KMS-11 (cell line): ENCODE results near the gene IL1R2.

Experiments used
- H2AFZ ChIP-seq: fragments of 200-600 bp; sonication (generic); 2 replicates; pipeline ENCODE4 v1.6.1; 2016; ENCODE audit warnings: antibody characterized with exemption, mixed run types, low read depth
- H3K27ac ChIP-seq: fragments of 200-600 bp; sonication (generic); 2 replicates; pipeline ENCODE4 v1.6.1; 2016; ENCODE audit warnings: mild to moderate bottlenecking, mixed run types
- H3K27me3 ChIP-seq: fragments of 200-600 bp; sonication (generic); 2 replicates; pipeline ENCODE4 v1.6.1; 2017; ENCODE audit warnings: mild to moderate bottlenecking, low read depth, mixed run types, moderate library complexity; ENCODE audit not compliant: insufficient read depth
- H3K36me3 ChIP-seq: fragments of 200-600 bp; sonication (generic); 2 replicates; pipeline ENCODE4 v1.6.1; 2017; ENCODE audit warnings: mild to moderate bottlenecking, mixed run types; ENCODE audit not compliant: insufficient read depth
- H3K4me1 ChIP-seq: fragments of 200-600 bp; sonication (generic); 2 replicates; pipeline ENCODE4 v1.6.1; 2016; ENCODE audit warnings: mild to moderate bottlenecking, low read depth, mixed run types; ENCODE audit not compliant: poor library complexity, severe bottlenecking
- H3K4me2 ChIP-seq: fragments of 200-600 bp; sonication (generic); 2 replicates; pipeline ENCODE4 v1.7.0; 2016; ENCODE audit warnings: mild to moderate bottlenecking, mixed run types
- H3K4me3 ChIP-seq: fragments of 200-600 bp; sonication (generic); IDR thresholded peaks from 2 replicates; pipeline ENCODE4 v1.6.1; 2017; ENCODE audit warnings: low read depth, low read length, mixed read lengths; ENCODE audit not compliant: insufficient read depth
- H3K79me2 ChIP-seq: fragments of 200-600 bp; sonication (generic); 2 replicates; pipeline ENCODE4 v1.6.1; 2016; ENCODE audit warnings: low read depth, mixed run types; ENCODE audit not compliant: insufficient read depth
- H3K9ac ChIP-seq: fragments of 200-600 bp; sonication (generic); 2 replicates; pipeline ENCODE4 v1.6.1; 2016; ENCODE audit warnings: mild to moderate bottlenecking, mixed run types
- H4K20me1 ChIP-seq: fragments of 200-600 bp; sonication (generic); 2 replicates; pipeline ENCODE4 v1.6.1; 2016; ENCODE audit warnings: mild to moderate bottlenecking, mixed run types; ENCODE audit not compliant: insufficient read depth
- TF ChIP-seq, protein P1 (sequence below): fragments of 200-600 bp; sonication (generic); conservative IDR thresholded peaks from 2 replicates; pipeline ENCODE4 v1.6.1; 2017; ENCODE audit warnings: low read depth, mild to moderate bottlenecking, antibody characterized with exemption, low read length, moderate library complexity, mixed read lengths

IL1R2 gene

GRCh38 chr2:101948625-101949155 lies 43.1 kb upstream of the IL1R2 start:
- H3K4me1 ChIP-seq: no peaks in the 10 kb centered on the region
- no peak overlapping the region for H2AFZ ChIP-seq
- H3K9ac ChIP-seq: no peak overlapping the region
- H3K27ac ChIP-seq: no peak overlapping the region
- TF ChIP-seq, protein P1, sequence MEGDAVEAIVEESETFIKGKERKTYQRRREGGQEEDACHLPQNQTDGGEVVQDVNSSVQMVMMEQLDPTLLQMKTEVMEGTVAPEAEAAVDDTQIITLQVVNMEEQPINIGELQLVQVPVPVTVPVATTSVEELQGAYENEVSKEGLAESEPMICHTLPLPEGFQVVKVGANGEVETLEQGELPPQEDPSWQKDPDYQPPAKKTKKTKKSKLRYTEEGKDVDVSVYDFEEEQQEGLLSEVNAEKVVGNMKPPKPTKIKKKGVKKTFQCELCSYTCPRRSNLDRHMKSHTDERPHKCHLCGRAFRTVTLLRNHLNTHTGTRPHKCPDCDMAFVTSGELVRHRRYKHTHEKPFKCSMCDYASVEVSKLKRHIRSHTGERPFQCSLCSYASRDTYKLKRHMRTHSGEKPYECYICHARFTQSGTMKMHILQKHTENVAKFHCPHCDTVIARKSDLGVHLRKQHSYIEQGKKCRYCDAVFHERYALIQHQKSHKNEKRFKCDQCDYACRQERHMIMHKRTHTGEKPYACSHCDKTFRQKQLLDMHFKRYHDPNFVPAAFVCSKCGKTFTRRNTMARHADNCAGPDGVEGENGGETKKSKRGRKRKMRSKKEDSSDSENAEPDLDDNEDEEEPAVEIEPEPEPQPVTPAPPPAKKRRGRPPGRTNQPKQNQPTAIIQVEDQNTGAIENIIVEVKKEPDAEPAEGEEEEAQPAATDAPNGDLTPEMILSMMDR: no peak
- H4K20me1 ChIP-seq: no peaks in the 10 kb centered on the region
- H3K4me2 ChIP-seq: no peak overlapping the region
- no peaks in the 10 kb centered on the region for H3K27me3 ChIP-seq
- H3K4me3 ChIP-seq: no peak overlapping the region
- H3K79me2 ChIP-seq: no peaks in the 10 kb centered on the region
- no peaks in the 10 kb centered on the region for H3K36me3 ChIP-seq

DNA sequence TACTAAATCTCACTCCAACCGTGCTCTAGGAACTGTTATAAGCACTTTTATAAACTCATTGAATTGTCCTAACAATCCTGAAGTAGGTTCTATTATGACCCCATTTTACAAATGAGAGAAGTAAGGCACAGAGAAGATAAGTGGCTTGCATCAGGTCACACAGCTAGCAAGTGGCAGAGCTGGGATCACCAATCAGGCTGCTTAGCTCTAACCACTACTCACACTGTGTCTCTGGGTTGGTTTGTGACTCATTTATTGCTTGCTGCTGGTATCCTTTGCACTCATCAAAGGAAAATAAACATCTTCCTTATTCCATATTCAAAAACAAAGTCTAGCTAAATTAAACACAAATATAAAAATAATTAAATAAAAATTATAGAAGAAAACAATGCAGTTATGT lies 42.5 kb upstream of the IL1R2 start:
- H3K36me3 ChIP-seq: no peaks in the 10 kb centered on the region
- H3K4me2 ChIP-seq: no peak overlapping the region
- H3K4me3 ChIP-seq: no peak overlapping the region
- no peak overlapping the region for H3K9ac ChIP-seq
- H3K27me3 ChIP-seq: no peaks in the 10 kb centered on the region
- TF ChIP-seq, protein P1: no peak
- no peaks in the 10 kb centered on the region for H4K20me1 ChIP-seq
- no peaks in the 10 kb centered on the region for H3K79me2 ChIP-seq
- no peaks in the 10 kb centered on the region for H3K4me1 ChIP-seq
- H2AFZ ChIP-seq: no peak overlapping the region
- no peak overlapping the region for H3K27ac ChIP-seq

DNA sequence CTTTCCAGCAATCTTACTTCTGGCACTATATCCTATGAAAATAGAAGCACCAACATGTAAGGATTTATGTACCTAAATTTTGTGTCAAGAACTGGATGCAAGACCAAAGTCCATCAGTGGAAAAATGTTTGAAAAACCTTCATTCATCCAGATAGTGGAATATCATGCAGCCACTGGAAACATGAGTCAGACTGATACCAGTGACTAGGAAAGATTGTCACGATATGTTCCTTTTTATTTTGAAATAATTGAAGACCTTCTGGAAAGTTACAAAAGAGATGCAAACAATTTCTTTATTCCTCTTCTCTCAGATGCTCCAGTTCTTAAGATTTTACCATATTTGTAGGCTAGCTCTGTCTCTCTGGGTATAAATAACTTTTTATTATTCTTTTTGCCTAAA lies 40.5 kb upstream of the IL1R2 start:
- Histone ChIP-seq H3K4me2 (no peak overlapping the region), H3K79me2 (no peaks in the 10 kb centered on the region), H3K4me3 (no peak overlapping the region), H3K4me1 (no peaks in the 10 kb centered on the region), H3K27me3 (no peaks in the 10 kb centered on the region), H4K20me1 (no peaks in the 10 kb centered on the region), H3K27ac (no peak overlapping the region), H2AFZ (no peak overlapping the region), H3K9ac (no peak overlapping the region), H3K36me3 (no peaks in the 10 kb centered on the region)
- TF ChIP-seq, protein P1: no peak

GRCh38 chr2:101952551-101952950 lies 39.2 kb upstream of the IL1R2 start:
- Histone ChIP-seq H3K4me1 (no peaks in the 10 kb centered on the region), H3K27ac (no peak overlapping the region), H3K79me2 (no peaks in the 10 kb centered on the region), H3K36me3 (no peaks in the 10 kb centered on the region), H3K4me2 (no peak overlapping the region), H3K27me3 (no peaks in the 10 kb centered on the region), H3K4me3 (no peak overlapping the region), H3K9ac (no peak overlapping the region), H4K20me1 (no peaks in the 10 kb centered on the region), H2AFZ (no peak overlapping the region)
- TF ChIP-seq, protein P1: no peak
